Epithelial cell of prostate (primary cell): ENCODE measurements around the gene ARHGAP4.

Experiments used
- DNase-seq: peaks from one replicate; pipeline ENCODE4 v3.0.0-alpha.2; 2011; ENCODE audit warnings: low read depth, low spot score
- H3K27ac ChIP-seq: fragments of 450-650 bp; 2 replicates; pipeline ENCODE4 v1.5.1; 2017; ENCODE audit warnings: mild to moderate bottlenecking

Gene ARHGAP4

DNA sequence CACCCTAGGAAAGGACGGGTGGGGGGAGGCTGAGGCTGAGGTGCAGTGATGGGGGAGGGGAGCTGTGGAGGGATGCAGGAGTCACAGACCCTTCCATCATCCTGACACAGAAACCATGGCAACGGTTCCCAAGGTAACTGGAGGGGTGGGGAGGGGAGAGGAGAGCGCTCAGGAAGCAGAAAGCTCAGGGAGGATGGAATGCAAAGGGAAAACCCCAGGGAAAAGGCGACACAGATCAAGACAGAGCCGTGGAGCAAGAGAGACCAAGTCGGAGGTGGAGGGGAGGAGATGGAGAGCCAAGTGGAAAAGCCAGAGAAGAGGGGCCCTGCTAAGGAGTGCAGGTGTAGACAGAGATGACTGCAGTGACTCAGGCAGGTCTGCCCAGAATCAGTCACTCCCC lies 54.6 kb downstream of the ARHGAP4 start:
- DNase-seq = no peak
- no peak overlapping the region for H3K27ac ChIP-seq

- no peak for DNase-seq
- no peak overlapping the region for H3K27ac ChIP-seq
Measured at GRCh38 chrX:153870791-153871360, 55.2 kb downstream of the ARHGAP4 start.

- no peak overlapping the region for H3K27ac ChIP-seq
- no peak for DNase-seq
Measured at GRCh38 chrX:153870288-153870690, 55.8 kb downstream of the ARHGAP4 start.

DNA sequence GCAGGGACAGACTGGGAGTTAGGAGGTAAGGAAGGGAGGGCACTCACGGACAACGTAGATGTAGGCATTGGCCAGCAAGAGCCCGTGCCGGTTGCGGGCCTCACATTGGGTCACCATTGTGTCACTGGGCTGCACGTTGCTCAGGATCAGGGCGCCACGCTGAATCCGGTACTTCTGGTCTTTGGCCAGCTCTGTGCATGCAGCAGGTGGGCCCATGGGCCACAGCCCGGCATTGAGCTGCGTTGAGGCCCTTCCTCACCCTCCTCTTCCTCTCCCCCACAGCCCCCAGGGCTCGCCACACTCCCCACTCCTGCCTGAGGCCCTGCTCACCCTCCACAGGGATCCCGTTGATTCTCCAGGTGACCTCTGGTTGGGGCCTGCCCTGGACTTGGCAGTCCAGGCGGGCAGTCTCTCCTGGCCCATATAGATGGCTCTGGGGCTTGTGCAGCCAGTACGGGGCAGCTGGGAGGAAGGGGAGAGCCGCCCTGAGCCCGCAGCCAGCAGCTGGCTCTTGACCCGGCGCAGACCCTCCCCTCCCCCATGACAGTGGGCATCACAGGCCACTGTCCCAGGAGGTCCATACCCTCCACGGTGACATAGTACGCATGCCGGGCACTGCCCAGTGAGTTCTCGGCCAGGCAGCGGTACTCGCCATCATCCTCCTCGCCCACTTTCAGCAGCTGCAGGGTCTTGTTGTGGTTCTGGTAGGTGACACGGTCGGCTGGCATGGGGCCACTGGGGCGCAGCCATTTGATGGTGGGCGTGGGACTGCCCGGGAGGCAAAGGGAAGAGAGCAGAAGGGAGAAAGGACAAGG lies 56.4 kb downstream of the ARHGAP4 start:
- H3K27ac ChIP-seq = no peak overlapping the region
- DNase-seq = no peak

DNA sequence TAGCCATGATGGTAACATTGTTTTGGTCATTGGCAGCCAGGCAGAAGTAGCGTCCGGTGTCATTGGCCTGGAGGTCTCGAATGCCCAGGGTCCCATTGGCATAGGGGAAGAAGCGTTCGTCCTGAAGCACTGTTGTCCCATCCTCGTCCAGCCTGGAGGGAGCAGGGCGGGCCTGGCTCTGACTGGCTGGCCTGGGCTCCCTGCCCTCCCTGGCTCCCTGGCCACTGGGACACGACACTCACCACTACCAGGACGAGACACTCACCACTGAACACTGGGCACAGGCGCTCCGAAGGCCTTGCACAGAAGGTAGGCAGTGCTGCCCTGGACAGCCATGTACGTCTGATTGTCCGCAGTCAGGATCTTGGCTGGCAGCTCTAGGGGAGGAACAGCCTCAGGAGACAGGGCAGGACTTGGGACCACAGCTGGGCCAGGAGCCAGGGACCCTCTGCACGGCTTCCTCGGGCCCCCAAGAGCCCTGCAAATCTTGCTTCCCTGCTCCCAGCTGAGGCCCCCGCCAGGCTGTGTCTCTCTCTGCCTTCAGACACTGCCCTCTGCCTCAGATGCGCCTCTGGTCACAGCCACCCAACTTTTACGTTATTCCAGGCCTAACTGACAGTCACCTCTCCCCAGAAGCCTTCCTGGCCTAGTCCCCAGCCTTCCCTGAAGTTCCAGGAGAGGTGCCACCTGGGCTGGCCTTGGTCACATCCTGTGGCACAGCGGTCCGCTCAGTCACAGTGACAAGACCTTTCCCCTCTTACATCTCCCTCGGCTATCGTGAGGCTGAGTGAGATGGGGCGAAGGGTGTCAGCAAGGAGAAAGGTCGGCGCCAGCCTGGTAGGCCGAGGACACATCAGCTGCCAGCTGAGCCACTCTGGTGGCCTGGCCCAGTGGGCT lies 57.2 kb downstream of the ARHGAP4 start:
- DNase-seq = no peak
- H3K27ac ChIP-seq = no peak overlapping the region

GRCh38 chrX:153867671-153868070 lies 58.4 kb downstream of the ARHGAP4 start:
- H3K27ac ChIP-seq = no peak overlapping the region
- no peak for DNase-seq

GRCh38 chrX:153867139-153867538 lies 58.9 kb downstream of the ARHGAP4 start:
- no peak for DNase-seq
- H3K27ac ChIP-seq = no peak overlapping the region

DNA sequence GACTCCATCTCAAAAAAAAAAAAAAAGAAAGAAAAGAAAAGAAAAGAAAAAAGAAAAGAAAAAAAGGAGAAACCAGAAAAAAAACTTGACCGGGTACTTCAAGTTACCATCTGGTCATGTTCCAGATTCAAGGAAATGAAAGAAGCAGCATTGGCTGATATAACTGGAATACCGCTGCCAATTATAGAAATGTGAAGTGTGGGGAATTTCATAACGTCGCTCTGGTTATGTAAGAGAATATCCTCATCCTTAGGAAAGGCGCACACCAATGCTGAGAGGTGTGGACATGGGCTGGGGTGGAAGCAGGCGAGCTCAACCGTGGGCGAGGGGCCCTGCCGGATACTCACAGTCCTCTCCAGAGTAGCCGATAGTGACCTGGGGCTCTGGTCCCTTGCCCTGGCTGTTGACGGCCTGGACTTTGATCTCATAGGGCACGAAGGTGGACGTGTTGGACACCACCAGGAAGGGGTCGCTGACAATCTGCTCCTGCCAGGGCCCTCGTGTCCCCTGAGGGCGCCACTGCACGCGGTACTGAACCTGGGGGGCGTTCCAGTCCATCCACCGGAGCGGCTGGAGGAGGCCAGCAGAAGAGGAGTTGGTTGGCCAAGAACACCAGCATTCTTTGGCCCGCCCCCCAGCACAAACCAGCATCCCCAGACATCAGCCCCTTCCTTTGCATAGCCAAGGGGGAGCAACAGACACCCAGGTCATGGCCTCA lies 59.6 kb downstream of the ARHGAP4 start:
- no peak for DNase-seq
- no peak overlapping the region for H3K27ac ChIP-seq

- DNase-seq = no peak
Measured at GRCh38 chrX:153865685-153866084, 60.4 kb downstream of the ARHGAP4 start.

DNA sequence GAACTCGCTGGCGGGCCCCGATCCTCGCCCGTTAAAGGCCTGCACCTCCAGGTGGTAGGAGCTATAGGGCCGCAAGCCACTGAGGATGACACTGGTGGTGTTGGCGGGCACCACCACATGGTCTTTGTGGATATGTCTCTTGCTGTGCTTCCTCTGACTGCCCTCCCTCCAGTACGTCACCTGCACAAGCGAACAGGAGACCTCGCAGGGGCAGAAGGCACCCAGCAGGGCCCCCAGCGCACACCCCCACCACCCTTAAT lies 60.8 kb downstream of the ARHGAP4 start:
- H3K27ac ChIP-seq = no peak overlapping the region
- no peak for DNase-seq

More at GRCh38 chrX:153865685-153866084, 60.4 kb downstream of the ARHGAP4 start:
- no peak overlapping the region for H3K27ac ChIP-seq

DNA sequence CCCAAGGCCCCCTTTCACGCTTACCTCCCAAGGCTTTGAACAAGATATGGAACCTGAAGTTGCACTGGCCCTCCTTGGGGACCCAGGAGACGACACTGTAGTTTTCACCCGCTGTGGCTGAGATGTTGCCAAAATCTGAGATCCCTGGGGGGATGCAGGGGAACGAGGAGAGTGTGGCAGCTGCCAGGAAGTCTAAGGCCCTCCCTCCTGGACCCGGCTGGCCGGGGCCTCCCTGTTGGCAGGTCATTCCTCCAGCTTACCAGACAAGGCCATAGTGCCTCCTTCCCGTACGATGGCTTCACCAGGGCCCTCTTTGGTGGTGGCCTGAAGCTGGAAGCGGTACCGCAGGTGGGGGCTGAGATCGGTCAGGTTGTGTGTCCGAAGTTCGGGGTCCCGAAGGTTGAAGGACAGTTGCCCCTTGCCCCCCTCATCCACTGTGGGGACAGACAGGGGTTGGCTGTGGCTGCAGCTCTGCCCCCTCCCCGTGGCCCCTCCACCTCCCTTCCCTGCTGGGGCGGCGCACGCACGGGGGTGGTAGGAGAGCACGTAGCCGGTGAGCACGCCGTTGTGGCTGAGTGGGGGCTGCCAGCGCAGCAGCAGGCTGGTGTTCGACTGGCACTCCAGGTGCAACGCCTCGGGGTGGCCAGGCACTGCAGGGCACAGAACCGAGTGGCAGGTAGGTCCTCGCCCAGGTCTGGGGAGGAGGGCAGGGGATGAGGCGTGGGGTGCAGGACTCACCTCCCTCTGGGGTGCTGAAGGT lies 61.3 kb downstream of the ARHGAP4 start:
- no peak overlapping the region for H3K27ac ChIP-seq
- no peak for DNase-seq

GRCh38 chrX:153864101-153864500 lies 62.0 kb downstream of the ARHGAP4 start:
- DNase-seq = no peak
- H3K27ac ChIP-seq = no peak overlapping the region

GRCh38 chrX:153863251-153863991 lies 62.6 kb downstream of the ARHGAP4 start:
- DNase-seq = no peak

GRCh38 chrX:153862369-153863250 lies 63.5 kb downstream of the ARHGAP4 start:
- DNase-seq = no peak

More at GRCh38 chrX:153863251-153863991, 62.6 kb downstream of the ARHGAP4 start:
- no peak overlapping the region for H3K27ac ChIP-seq

DNA sequence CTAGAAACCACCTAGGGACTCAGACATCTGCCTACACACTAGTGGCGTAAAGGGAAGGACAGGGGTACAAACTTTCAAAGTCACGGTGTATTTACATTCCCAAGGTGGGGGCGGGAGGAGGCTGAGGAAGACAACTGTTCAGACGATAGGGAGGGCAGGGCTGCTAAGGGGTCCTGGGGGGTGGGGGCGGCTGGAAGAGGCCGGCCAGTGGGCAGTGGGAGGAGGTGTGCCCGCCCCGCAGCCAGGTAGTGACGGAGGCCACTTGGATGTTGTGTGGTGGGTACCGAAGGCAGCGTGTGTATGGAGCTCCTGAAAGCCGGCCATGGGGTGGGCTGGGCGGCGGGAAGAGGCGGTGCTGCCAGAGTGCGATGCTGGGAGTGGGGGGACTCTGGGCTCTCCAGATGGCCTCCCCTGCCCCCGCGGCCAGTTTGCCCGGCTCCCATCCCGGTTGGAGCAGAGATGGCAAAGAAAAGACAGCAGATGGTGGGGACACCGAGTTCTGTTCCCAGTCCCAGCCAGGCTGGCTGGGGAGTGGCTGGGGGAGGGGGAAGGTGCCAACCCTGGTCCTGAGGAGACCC lies 64.2 kb downstream of the ARHGAP4 start:
- DNase-seq = no peak
- no peak overlapping the region for H3K27ac ChIP-seq

More at GRCh38 chrX:153862369-153863250, 63.5 kb downstream of the ARHGAP4 start:
- no peak overlapping the region for H3K27ac ChIP-seq

GRCh38 chrX:153861151-153861550 lies 64.9 kb downstream of the ARHGAP4 start:
- H3K27ac ChIP-seq = no peak overlapping the region
- DNase-seq = no peak
